Endothelial cell (in vitro differentiated cells): ENCODE measurements around the gene C5AR2. TPM values are rescaled to one million over a fixed set of nuclear protein-coding genes. Genes with fewer than 3 reads are reported as not detected.

Source experiments
- DNase-seq: peaks from one replicate; pipeline ENCODE4 v3.0.0; 2021; ENCODE audit warnings: low spot score
- H3K27ac Mint-ChIP-seq: one replicate; pipeline ENCODE4 v1.8.0; 2021; ENCODE audit warnings: mixed read lengths, inconsistent platforms; ENCODE audit not compliant: unreplicated experiment
- H3K27me3 Mint-ChIP-seq: one replicate; pipeline ENCODE4 v1.8.0; 2021; ENCODE audit warnings: mild to moderate bottlenecking, moderate library complexity, mixed read lengths, inconsistent platforms; ENCODE audit not compliant: unreplicated experiment
- H3K36me3 Mint-ChIP-seq: one replicate; pipeline ENCODE4 v1.8.0; 2021; ENCODE audit warnings: mild to moderate bottlenecking, low read depth, mixed read lengths, inconsistent platforms; ENCODE audit not compliant: unreplicated experiment
- H3K4me1 Mint-ChIP-seq: one replicate; pipeline ENCODE4 v1.8.0; 2021; ENCODE audit warnings: mild to moderate bottlenecking, mixed read lengths, inconsistent platforms; ENCODE audit not compliant: unreplicated experiment
- H3K4me3 Mint-ChIP-seq: one replicate; pipeline ENCODE4 v1.8.0; 2021; ENCODE audit warnings: mild to moderate bottlenecking, mixed read lengths, inconsistent platforms; ENCODE audit not compliant: unreplicated experiment
- H3K9me3 Mint-ChIP-seq: one replicate; pipeline ENCODE4 v1.8.0; 2021; ENCODE audit warnings: mixed read lengths, inconsistent platforms; ENCODE audit not compliant: unreplicated experiment
- CTCF ChIP-seq: fragments of 200-600 bp; sonication (generic); IDR thresholded peaks from one replicate; pipeline ENCODE4 v1.5.0; 2021; ENCODE audit warnings: antibody characterized with exemption; ENCODE audit not compliant: unreplicated experiment
- total RNA-seq: library from RNA; stranded (reverse); fragmentation: NEBNext Ultra II Directional; extraction: Animal tissue kit (Norgen Biotek cat#: 25700); gene quantifications from one replicate; pipeline ENCODE4 v1.2.1, GENCODE V29; 2021; ENCODE audit not compliant: unreplicated experiment

C5AR2 gene
- total RNA-seq, 1 donor from 2014 or later = 0.59 TPM

- H3K4me3 Mint-ChIP-seq = no peak overlapping the region
- H3K27ac Mint-ChIP-seq = no peak overlapping the region
- H3K4me1 Mint-ChIP-seq = no peaks in the 10 kb centered on the region
- H3K27me3 Mint-ChIP-seq = peaks cover 2% of the 10 kb centered on the region
- DNase-seq = no peak
- H3K36me3 Mint-ChIP-seq = no peaks in the 10 kb centered on the region
- no peaks in the 10 kb centered on the region for H3K9me3 Mint-ChIP-seq
- no peak for TF ChIP-seq CTCF
Measured at GRCh38 chr19:47302249-47302648, 29.7 kb upstream of the C5AR2 start.

GRCh38 chr19:47303966-47304365 is 28.0 kb upstream of the C5AR2 start:
- Mint-ChIP-seq H3K4me3 (no peak overlapping the region), H3K36me3 (no peaks in the 10 kb centered on the region), H3K9me3 (no peaks in the 10 kb centered on the region), H3K27ac (no peak overlapping the region), H3K4me1 (no peaks in the 10 kb centered on the region), H3K27me3 (peaks cover 2% of the 10 kb centered on the region)
- DNase-seq = no peak
- no peak for TF ChIP-seq CTCF

- Mint-ChIP-seq H3K4me3 (no peak overlapping the region), H3K36me3 (no peaks in the 10 kb centered on the region), H3K27me3 (peaks cover 4% of the 10 kb centered on the region), H3K4me1 (no peaks in the 10 kb centered on the region), H3K9me3 (no peaks in the 10 kb centered on the region), H3K27ac (no peak overlapping the region)
- peak; percentile 75 for DNase-seq
- TF ChIP-seq CTCF = peak; percentile 99
Measured at GRCh38 chr19:47305309-47305751, 26.6 kb upstream of the C5AR2 start.

- Mint-ChIP-seq H3K4me1 (no peaks in the 10 kb centered on the region), H3K9me3 (no peaks in the 10 kb centered on the region), H3K27me3 (peaks cover 4% of the 10 kb centered on the region), H3K4me3 (no peak overlapping the region), H3K36me3 (no peaks in the 10 kb centered on the region), H3K27ac (no peak overlapping the region)
- no peak for DNase-seq
- no peak for TF ChIP-seq CTCF
Measured at GRCh38 chr19:47306303-47306702, 25.7 kb upstream of the C5AR2 start.

- no peak for DNase-seq
- H3K27me3 Mint-ChIP-seq = peaks cover 6% of the 10 kb centered on the region
- H3K9me3 Mint-ChIP-seq = no peaks in the 10 kb centered on the region
- TF ChIP-seq CTCF = no peak
- H3K4me1 Mint-ChIP-seq = no peaks in the 10 kb centered on the region
- H3K36me3 Mint-ChIP-seq = no peaks in the 10 kb centered on the region
- no peak overlapping the region for H3K4me3 Mint-ChIP-seq
- no peak overlapping the region for H3K27ac Mint-ChIP-seq
Measured at GRCh38 chr19:47309038-47309437, 22.9 kb upstream of the C5AR2 start.
